RWPE1 (cell line): ENCODE measurements around the gene PDZD8.

ENCODE experiments used
- CTCF ChIA-PET: fragments of 350-600 bp; sonication (Branson Sonifier 250); formaldehyde crosslinking; extraction: SDS; loops from one replicate; lab custom pipeline; 2021; lab: Yijun Ruan, JAX
- POLR2A ChIA-PET: fragments of 400-600 bp; formaldehyde crosslinking; extraction: SDS; loops from one replicate; lab custom pipeline; 2020; ENCODE audit warnings: antibody characterized with exemption; ENCODE audit not compliant: low non-redundant PET; lab: Yijun Ruan, JAX
- DNase-seq: peaks from one replicate; pipeline ENCODE4 v3.0.0; 2012; ENCODE audit warnings: low spot score
- H3K27ac ChIP-seq: fragments of 450-650 bp; 2 replicates; pipeline ENCODE4 v1.5.1; 2017
- TF ChIP-seq, protein P1 (sequence below): fragments of 450-650 bp; conservative IDR thresholded peaks from 2 replicates; pipeline ENCODE4 v1.5.1; 2017; ENCODE audit warnings: low read depth, mild to moderate bottlenecking

Gene PDZD8

GRCh38 chr10:117346574-117346973 is 28.7 kb downstream of the PDZD8 start:
- TF ChIP-seq, protein P1, sequence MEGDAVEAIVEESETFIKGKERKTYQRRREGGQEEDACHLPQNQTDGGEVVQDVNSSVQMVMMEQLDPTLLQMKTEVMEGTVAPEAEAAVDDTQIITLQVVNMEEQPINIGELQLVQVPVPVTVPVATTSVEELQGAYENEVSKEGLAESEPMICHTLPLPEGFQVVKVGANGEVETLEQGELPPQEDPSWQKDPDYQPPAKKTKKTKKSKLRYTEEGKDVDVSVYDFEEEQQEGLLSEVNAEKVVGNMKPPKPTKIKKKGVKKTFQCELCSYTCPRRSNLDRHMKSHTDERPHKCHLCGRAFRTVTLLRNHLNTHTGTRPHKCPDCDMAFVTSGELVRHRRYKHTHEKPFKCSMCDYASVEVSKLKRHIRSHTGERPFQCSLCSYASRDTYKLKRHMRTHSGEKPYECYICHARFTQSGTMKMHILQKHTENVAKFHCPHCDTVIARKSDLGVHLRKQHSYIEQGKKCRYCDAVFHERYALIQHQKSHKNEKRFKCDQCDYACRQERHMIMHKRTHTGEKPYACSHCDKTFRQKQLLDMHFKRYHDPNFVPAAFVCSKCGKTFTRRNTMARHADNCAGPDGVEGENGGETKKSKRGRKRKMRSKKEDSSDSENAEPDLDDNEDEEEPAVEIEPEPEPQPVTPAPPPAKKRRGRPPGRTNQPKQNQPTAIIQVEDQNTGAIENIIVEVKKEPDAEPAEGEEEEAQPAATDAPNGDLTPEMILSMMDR = no peak
- POLR2A ChIA-PET = no interaction called here
- DNase-seq = no peak
- CTCF ChIA-PET = no interaction called here
- H3K27ac ChIP-seq = no peak overlapping the region

DNA sequence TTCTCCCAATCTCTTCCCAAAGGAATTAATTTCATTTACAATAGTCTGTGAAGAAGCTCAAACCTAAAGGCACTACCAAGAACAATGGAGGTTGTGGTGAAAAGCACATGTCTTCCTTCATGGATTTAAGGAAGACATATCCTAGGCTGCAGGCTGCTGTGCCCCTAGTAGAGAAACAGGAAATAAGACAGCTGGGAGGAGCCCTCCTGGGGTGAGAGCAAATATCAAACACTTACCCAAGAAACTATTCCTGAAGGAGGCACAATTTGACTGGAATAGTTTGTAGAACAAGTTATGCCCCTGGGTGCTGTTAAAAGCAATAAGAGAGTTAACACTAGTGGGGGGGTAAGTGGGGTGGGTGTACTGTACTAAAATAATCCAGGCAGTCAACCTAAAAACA is 30.1 kb downstream of the PDZD8 start:
- TF ChIP-seq, protein P1 = no peak
- ChIA-PET POLR2A (no interaction called here), CTCF (no interaction called here)
- no peak overlapping the region for H3K27ac ChIP-seq
- no peak for DNase-seq

GRCh38 chr10:117342641-117343040 is 32.6 kb downstream of the PDZD8 start:
- ChIA-PET CTCF (interaction anchor here (0.6 to 1.3 kb wide), 2 partner anchors 126 to 979 kb away, joined by 5 to 6 read pairs; no protein-coding TSS in a partner anchor), POLR2A (no interaction called here)
- peak; percentile 62 for DNase-seq
- TF ChIP-seq, protein P1 = no peak
- H3K27ac ChIP-seq = peak overlapping the region; percentile 75

- CTCF ChIA-PET = no interaction called here
- POLR2A ChIA-PET = no interaction called here
- no peak overlapping the region for H3K27ac ChIP-seq
- no peak for DNase-seq
- TF ChIP-seq, protein P1 = no peak
Measured at GRCh38 chr10:117341061-117341460, 34.2 kb downstream of the PDZD8 start.

DNA sequence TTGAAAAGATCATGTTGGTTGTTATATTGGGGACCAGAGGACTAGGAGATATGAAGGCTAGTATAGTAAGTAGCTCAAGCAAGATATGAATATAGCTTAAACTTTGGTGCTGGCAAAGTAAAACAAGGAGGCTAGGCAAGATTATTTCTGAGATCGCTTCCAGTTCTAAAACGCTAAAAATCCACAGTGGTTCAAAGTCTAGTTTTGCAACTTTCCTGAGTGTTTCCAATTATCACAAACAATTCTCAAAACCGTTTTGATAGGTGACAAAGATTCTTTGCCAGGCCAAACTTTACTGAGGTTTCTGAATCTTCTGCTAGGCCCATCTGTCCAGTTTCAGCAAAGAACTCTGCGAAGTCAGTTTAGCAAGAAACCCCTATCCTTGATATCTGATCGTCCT is 35.3 kb downstream of the PDZD8 start:
- ChIA-PET POLR2A (no interaction called here), CTCF (no interaction called here)
- no peak for DNase-seq

DNA sequence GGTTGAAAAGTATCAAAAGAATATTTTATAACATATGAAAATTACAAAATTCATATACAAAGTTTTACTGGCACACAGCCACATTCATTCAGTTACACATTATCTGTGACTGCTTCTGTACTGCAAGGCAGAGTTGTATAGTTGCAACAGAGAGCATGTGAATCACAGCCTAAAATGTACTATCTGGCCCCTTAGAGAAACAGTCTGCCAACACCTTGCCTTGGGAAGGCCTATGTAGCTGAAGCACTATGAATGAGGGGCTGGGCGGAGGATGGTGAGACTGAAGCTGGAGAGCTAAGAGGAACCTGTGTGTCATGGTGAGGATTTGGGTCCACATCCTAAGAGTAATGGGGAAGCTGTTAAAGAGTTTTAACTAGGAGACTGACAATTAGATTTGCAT is 35.7 kb downstream of the PDZD8 start:
- H3K27ac ChIP-seq = no peak overlapping the region
- TF ChIP-seq, protein P1 = no peak
- DNase-seq = peak; percentile 15
- ChIA-PET CTCF (interaction anchor here (1.1 to 1.2 kb wide), 2 partner anchors 19 to 123 kb away, joined by 3 read pairs; no protein-coding TSS in a partner anchor), POLR2A (no interaction called here)

More for the DNA sequence above, 35.3 kb downstream of the PDZD8 start:
- H3K27ac ChIP-seq = no peak overlapping the region
- TF ChIP-seq, protein P1 = no peak
